HepG2 (cell line): ENCODE measurements around the gene RLF. TPM values are rescaled to one million over a fixed set of nuclear protein-coding genes. Genes with fewer than 3 reads are reported as not detected.

Experiments
- ATAC-seq: fragments of 200-7000 bp; cut with Tn5 transposase; 3 replicates; pipeline ENCODE4 v1.9.1; 2020; ENCODE audit warnings: mild to moderate bottlenecking, moderate library complexity
- BruUV-seq: library from RNA; stranded (reverse); fragments of 400-500 nt; replicated peaks from 2 replicates; lab custom pipeline; 2021; lab: Mats Ljungman, UMichigan
- CTCF ChIA-PET: fragments of 300-600 bp; formaldehyde crosslinking; extraction: SDS; loops from one replicate; lab custom pipeline; 2021; ENCODE audit warnings: low total read pairs, inconsistent platforms, low intra/inter-chr PET ratio; lab: Yijun Ruan, JAX
- POLR2A ChIA-PET: fragments of 350-600 bp; sonication (Branson Sonifier 250); formaldehyde crosslinking; loops from one replicate; lab custom pipeline; 2020; ENCODE audit warnings: antibody characterized with exemption, inconsistent platforms; lab: Yijun Ruan, JAX
- DNase-seq: peaks from one replicate; pipeline ENCODE4 v3.0.0-alpha.2; 2015; ENCODE audit warnings: low spot score
- FAIRE-seq: peaks from 3 replicates; lab custom pipeline; 2011; peaks lifted over from hg19 to GRCh38; lab: Jason Lieb, UNC
- H2AFZ ChIP-seq: one replicate; pipeline ENCODE4 v1.6.1; 2011; ENCODE audit warnings: low read length, inconsistent platforms
- H3K27ac ChIP-seq: fragments of 300-600 bp; 3 replicates; pipeline ENCODE4 v1.8.0; 2011; ENCODE audit warnings: mixed run types, mild to moderate bottlenecking, mixed read lengths, low read length, inconsistent platforms; ENCODE audit not compliant: insufficient read depth; ENCODE audit errors: extremely low read length
- H3K27me3 ChIP-seq, 2 experiments: fragments of 200-600 bp in 1 of 2; 2 replicates in 1 of 2; 3 replicates in 1 of 2; pipeline versions ENCODE4 v1.6.0 to v1.8.0; 2011; ENCODE audit warnings: low read length in 2 of 2, mild to moderate bottlenecking in 2 of 2, moderate library complexity in 2 of 2, inconsistent platforms in 1 of 2; ENCODE audit not compliant: insufficient read depth in 2 of 2, control insufficient read depth in 1 of 2
- H3K36me3 ChIP-seq, 2 experiments: fragments of 200-600 bp in 1 of 2; replicated peaks in 1 of 2; 2 replicates in 1 of 2; 3 replicates in 1 of 2; pipeline versions ENCODE4 v1.5.1 to v1.8.0; 2011; ENCODE audit warnings: low read length in 2 of 2, inconsistent platforms in 1 of 2; ENCODE audit not compliant: insufficient read depth in 2 of 2, control insufficient read depth in 1 of 2
- H3K4me1 ChIP-seq: 2 replicates; pipeline ENCODE4 v1.5.1; 2012; ENCODE audit warnings: low read length, inconsistent platforms; ENCODE audit not compliant: insufficient read depth
- H3K4me2 ChIP-seq: 2 replicates; pipeline ENCODE4 v1.6.0; 2011; ENCODE audit warnings: low read depth, low read length, inconsistent platforms
- H3K4me3 ChIP-seq, 3 experiments: fragments of 200-600 bp in 1 of 3; sonication (generic), shearing (Covaris generic) in 1 of 3; replicated peaks in 1 of 3; 2 replicates each; pipeline ENCODE4 v1.5.1; 2011 to 2016; ENCODE audit warnings: low read length in 3 of 3, inconsistent platforms in 2 of 3, low read depth in 2 of 3, mild to moderate bottlenecking in 2 of 3, control low read depth in 1 of 3, mixed read lengths in 1 of 3; ENCODE audit not compliant: insufficient read depth in 1 of 3
- H3K79me2 ChIP-seq: one replicate; pipeline ENCODE4 v1.6.1; 2011; ENCODE audit warnings: low read length, inconsistent platforms; ENCODE audit not compliant: insufficient read depth
- H3K9ac ChIP-seq: 2 replicates; pipeline ENCODE4 v1.6.0; 2011; ENCODE audit warnings: mild to moderate bottlenecking, low read depth, low read length, inconsistent platforms; ENCODE audit not compliant: insufficient read depth
- H3K9me3 ChIP-seq: 2 replicates; pipeline ENCODE4 v1.5.1; 2012; ENCODE audit warnings: mild to moderate bottlenecking, low read length
- H4K20me1 ChIP-seq: 2 replicates; pipeline ENCODE4 v1.6.0; 2011; ENCODE audit warnings: inconsistent platforms, mild to moderate bottlenecking, low read length, moderate library complexity; ENCODE audit not compliant: insufficient read depth
- AGO1 ChIP-seq: fragments of 200-400 bp; formaldehyde crosslinking; IDR thresholded peaks from 2 replicates; pipeline ENCODE4 v1.6.1; 2017; ENCODE audit warnings: mild to moderate bottlenecking, low read depth, low read length, moderate library complexity; ENCODE audit not compliant: poor library complexity, severe bottlenecking
- LCORL ChIP-seq, 2 experiments: fragments of 450-650 bp in 1 of 2; sonication (generic) in 1 of 2; formaldehyde crosslinking in 1 of 2; IDR thresholded peaks; 2 replicates each; pipeline versions ENCODE4 v1.5.0 to v1.6.1; 2017 to 2020; ENCODE audit warnings: antibody characterized with exemption in 1 of 2, missing genetic modification reagents in 1 of 2
- SAP130 ChIP-seq: IDR thresholded peaks from 2 replicates; pipeline ENCODE4 v1.6.1; 2016; ENCODE audit warnings: low read depth
- ZNF432 ChIP-seq: sonication (generic); formaldehyde crosslinking; IDR thresholded peaks from 2 replicates; pipeline ENCODE4 v1.5.0; 2020; ENCODE audit warnings: missing genetic modification reagents, mild to moderate bottlenecking, borderline replicate concordance
- WGBS: methylation state at CpG from one replicate; pipeline ENCODE4 v1.1.6; 2017; ENCODE audit warnings: low lambda C conversion rate; 5-methylcytosine and 5-hydroxymethylcytosine counted together
- in situ Hi-C: cut with HindIII; loops from 2 replicates; pipeline ENCODE4 v1.10.0; 2017; ENCODE audit warnings: low pct_unique_long_range_greater_than_20kb; ENCODE audit not compliant: extremely low pct_ligation_motif_present
- intact Hi-C: fragments of 100-400 bp; cut with micrococcal nuclease; formaldehyde crosslinking; loops from one replicate; pipeline ENCODE4 v1.10.0; 2022; ENCODE audit not compliant: unreplicated experiment
- polyA plus RNA-seq, 8 experiments: library from polyadenylated mRNA; depleted of rRNA in 3 of 8; stranded (reverse) in 7 of 8; unstranded in 1 of 8; fragments of >200 nt; fragmentation: Illumina TruSeq in 4 of 8; extraction: Trizol in 4 of 8; gene quantifications; 2 replicates each; pipeline versions ENCODE4 v1.2.1 to v1.2.3, GENCODE V29; 2011 to 2016; ENCODE audit warnings: low read depth in 4 of 8, missing spikeins in 1 of 8, mixed read lengths in 1 of 8; ENCODE audit not compliant: insufficient read depth in 1 of 8
- total RNA-seq, 5 experiments: library from RNA; depleted of rRNA; stranded (reverse); fragments of >200 nt; fragmentation: Illumina TruSeq; extraction: Trizol; gene quantifications; 2 replicates each; pipeline ENCODE4 v1.2.3, GENCODE V29; 2016; ENCODE audit warnings: low read depth in 1 of 5
- TF ChIP-seq, protein P1 (sequence below), 2 experiments: sonication (generic) in 1 of 2; formaldehyde crosslinking in 1 of 2; IDR thresholded peaks; 2 replicates each; pipeline versions ENCODE4 v1.5.1 to v1.6.1; 2011 to 2020; ENCODE audit warnings: borderline replicate concordance in 1 of 2, low read depth in 1 of 2, low read length in 1 of 2, mild to moderate bottlenecking in 1 of 2, missing genetic modification reagents in 1 of 2, moderate library complexity in 1 of 2
- TF ChIP-seq, protein P2 (sequence below): sonication (generic); formaldehyde crosslinking; IDR thresholded peaks from 2 replicates; pipeline ENCODE4 v1.5.0; 2020; ENCODE audit warnings: mild to moderate bottlenecking, missing genetic modification reagents, borderline replicate concordance

RLF gene
- total and polyA plus RNA-seq, 2 of the 13 experiments (the other 11 are each of a cell fraction or from before 2014, with no cell fraction given), result 9.0 to 15.7 TPM

DNA sequence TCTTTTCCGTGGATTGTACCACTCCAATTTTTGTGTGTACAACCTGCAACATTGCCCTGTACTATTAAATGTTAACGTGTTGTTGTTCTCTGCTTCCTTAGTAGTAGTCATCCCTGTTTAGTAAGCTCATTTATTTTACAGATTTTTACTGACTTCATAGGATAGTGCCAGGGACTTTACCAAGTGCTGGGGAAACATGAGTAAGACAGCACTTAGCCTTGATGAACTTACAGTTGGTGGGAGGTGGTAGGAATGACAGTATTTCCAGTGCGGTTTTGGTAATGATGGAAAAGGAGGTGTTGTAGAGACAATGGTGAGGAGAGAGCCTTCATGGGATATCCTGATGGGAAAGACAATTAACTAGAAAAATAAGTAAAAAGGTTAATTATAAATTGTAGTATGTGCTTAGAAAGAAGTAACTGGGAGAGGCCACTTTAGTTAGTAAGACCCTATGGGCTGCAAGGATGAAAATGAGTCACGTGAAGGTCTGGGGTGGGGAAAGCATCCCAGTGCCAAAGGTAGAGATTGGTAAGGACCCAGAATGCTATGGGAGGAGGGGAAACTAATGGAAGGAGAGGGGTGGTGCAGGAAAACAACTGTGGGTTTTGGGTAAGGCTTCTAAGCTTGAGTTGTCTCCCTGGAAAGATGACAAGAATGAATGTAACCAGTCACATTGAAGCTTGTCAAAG, 1.7 kb downstream of the RLF start:
- Histone ChIP-seq H3K9me3 (no peaks in the 10 kb centered on the region), H3K9ac (peak overlapping the region; percentile 96), H3K4me3 (peak overlapping the region; percentile 79 to 98 (median 83)), H3K27ac (no peak overlapping the region), H3K4me1 (peaks cover 30% of the 10 kb centered on the region), H2AFZ (no peak overlapping the region), H3K36me3 (no peaks in the 10 kb centered on the region), H3K4me2 (peak overlapping the region; percentile 84), H4K20me1 (peaks cover 57% of the 10 kb centered on the region), H3K27me3 (no peaks in the 10 kb centered on the region; a peak in 1 of 5 replicates), H3K79me2 (peaks cover 69% of the 10 kb centered on the region)
- ChIA-PET CTCF (no interaction called here), POLR2A (no interaction called here)
- 2% methylated on average over 4 of the region's 4 CpGs for WGBS
- intact Hi-C loops (loop anchor here (5.0 kb wide), 1 partner anchor 94 kb away; the partner anchor contains the start of gene ZMPSTE24), in situ Hi-C loops (no loop called here)
- DNase-seq (no peak), ATAC-seq (no peak), FAIRE-seq (no peak)
- TF ChIP-seq SAP130 (CRISPR knock-in tag) (peak; percentile 26; the same call in 1 of the 2 replicates), ZNF432 (CRISPR knock-in tag) (no peak), AGO1 (no peak), LCORL (IDR thresholded peaks at IDR 0.05) (no peak), LCORL (CRISPR knock-in tag; IDR thresholded peaks at IDR 0.05) (0 out of 2 replicates have a peak, but pooled peaks have one; percentile 26)
- TF ChIP-seq, protein P1, sequence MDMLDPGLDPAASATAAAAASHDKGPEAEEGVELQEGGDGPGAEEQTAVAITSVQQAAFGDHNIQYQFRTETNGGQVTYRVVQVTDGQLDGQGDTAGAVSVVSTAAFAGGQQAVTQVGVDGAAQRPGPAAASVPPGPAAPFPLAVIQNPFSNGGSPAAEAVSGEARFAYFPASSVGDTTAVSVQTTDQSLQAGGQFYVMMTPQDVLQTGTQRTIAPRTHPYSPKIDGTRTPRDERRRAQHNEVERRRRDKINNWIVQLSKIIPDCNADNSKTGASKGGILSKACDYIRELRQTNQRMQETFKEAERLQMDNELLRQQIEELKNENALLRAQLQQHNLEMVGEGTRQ (IDR thresholded peaks at IDR 0.05; ENCODE audit: low read depth, low read length), result no peak
- TF ChIP-seq, protein P1 (CRISPR knock-in tag; IDR thresholded peaks at IDR 0.05; ENCODE audit: borderline replicate concordance), result peak; percentile 58; the same call in 1 of the 2 replicates
- TF ChIP-seq, protein P2, sequence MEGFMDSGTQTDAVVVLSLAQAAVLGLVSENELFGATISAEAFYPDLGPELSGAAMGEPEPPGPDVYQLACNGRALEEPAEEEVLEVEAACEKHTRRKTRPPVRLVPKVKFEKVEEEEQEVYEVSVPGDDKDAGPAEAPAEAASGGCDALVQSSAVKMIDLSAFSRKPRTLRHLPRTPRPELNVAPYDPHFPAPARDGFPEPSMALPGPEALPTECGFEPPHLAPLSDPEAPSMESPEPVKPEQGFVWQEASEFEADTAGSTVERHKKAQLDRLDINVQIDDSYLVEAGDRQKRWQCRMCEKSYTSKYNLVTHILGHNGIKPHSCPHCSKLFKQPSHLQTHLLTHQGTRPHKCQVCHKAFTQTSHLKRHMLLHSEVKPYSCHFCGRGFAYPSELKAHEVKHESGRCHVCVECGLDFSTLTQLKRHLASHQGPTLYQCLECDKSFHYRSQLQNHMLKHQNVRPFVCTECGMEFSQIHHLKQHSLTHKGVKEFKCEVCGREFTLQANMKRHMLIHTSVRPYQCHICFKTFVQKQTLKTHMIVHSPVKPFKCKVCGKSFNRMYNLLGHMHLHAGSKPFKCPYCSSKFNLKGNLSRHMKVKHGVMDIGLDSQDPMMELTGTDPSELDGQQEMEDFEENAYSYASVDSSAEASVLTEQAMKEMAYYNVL (CRISPR knock-in tag), result no peak
- BruUV-seq, result no TSS peak
